ENCODE results near the gene ZFAND3. TPM values are rescaled to one million over a fixed set of nuclear protein-coding genes. Genes with fewer than 3 reads are reported as not detected.

ZFAND3 gene
- total and polyA plus RNA-seq, 10 donors, result 9.3 to 63.7 (median 49.9) TPM

- DNase-seq, result no peak
- Histone ChIP-seq H3K4me1 (peaks cover 0 to 10% (median 0%) of the 10 kb centered on the region in 6 donors), H3K36me3 (peaks cover 0 to 65% (median 5%) of the 10 kb centered on the region in 6 donors), H3K27me3 (replicated peaks in 1 of 7) (no peaks in the 10 kb centered on the region), H3K4me3 (no peak overlapping the region), H3K27ac (no peak overlapping the region), H3K9me3 (no peaks in the 10 kb centered on the region)
- intact Hi-C loops (cut with DNase I; ENCODE audit: low total_unique reads), result no loop called here
- no peak for TF ChIP-seq POLR2A (IDR thresholded peaks at IDR 0.05)
- no peak for TF ChIP-seq POLR2AphosphoS5 (IDR thresholded peaks at IDR 0.05)
- TF ChIP-seq CTCF (IDR thresholded peaks at IDR 0.05 in 8 of 11, conservative IDR thresholded peaks at IDR 0.05 in 3 of 11), result no peak
- 92 to 100% (median 97%) methylated on average over 1 of the region's 1 CpG for WGBS, 5 donors
These were observed 327.2 kb downstream of the ZFAND3 start for GRCh38 chr6:38146734-38147027.

GRCh38 chr6:38148606-38149005, 329.1 kb downstream of the ZFAND3 start:
- intact Hi-C loops (cut with DNase I; ENCODE audit: low total_unique reads), result no loop called here
- H3K27me3 ChIP-seq (replicated peaks in 1 of 7), result no peaks in the 10 kb centered on the region

GRCh38 chr6:38149531-38149930, 330.0 kb downstream of the ZFAND3 start:
- intact Hi-C loops (cut with DNase I; ENCODE audit: low total_unique reads), result no loop called here
- WGBS, 5 donors, result 87 to 100% (median 92%) methylated on average over 2 of the region's 2 CpGs
- H3K4me3 ChIP-seq, result no peak overlapping the region
- no peaks in the 10 kb centered on the region for H3K9me3 ChIP-seq
- H3K27ac ChIP-seq, result no peak overlapping the region
- H3K27me3 ChIP-seq (replicated peaks in 1 of 7), result no peaks in the 10 kb centered on the region
- peaks cover 0 to 16% (median 0%) of the 10 kb centered on the region in 6 donors for H3K4me1 ChIP-seq
- DNase-seq, result no peak
- peaks cover 0 to 79% (median 11%) of the 10 kb centered on the region in 6 donors for H3K36me3 ChIP-seq
- TF ChIP-seq CTCF (IDR thresholded peaks at IDR 0.05 in 8 of 11, conservative IDR thresholded peaks at IDR 0.05 in 3 of 11), result no peak
- no peak for TF ChIP-seq POLR2A (IDR thresholded peaks at IDR 0.05)
- no peak for TF ChIP-seq POLR2AphosphoS5 (IDR thresholded peaks at IDR 0.05)

More at GRCh38 chr6:38148606-38149005, 329.1 kb downstream of the ZFAND3 start:
- 71 to 79% (median 75%) methylated on average over 2 of the region's 2 CpGs for WGBS, 5 donors
- TF ChIP-seq POLR2AphosphoS5 (IDR thresholded peaks at IDR 0.05), result no peak
- no peak for TF ChIP-seq CTCF (IDR thresholded peaks at IDR 0.05 in 8 of 11, conservative IDR thresholded peaks at IDR 0.05 in 3 of 11)
- no peak for TF ChIP-seq POLR2A (IDR thresholded peaks at IDR 0.05)
- no peak overlapping the region for H3K27ac ChIP-seq
- no peaks in the 10 kb centered on the region for H3K9me3 ChIP-seq
- peaks cover 0 to 9% (median 0%) of the 10 kb centered on the region in 6 donors for H3K4me1 ChIP-seq
- peaks cover 0 to 70% (median 11%) of the 10 kb centered on the region in 6 donors for H3K36me3 ChIP-seq
- H3K4me3 ChIP-seq, result no peak overlapping the region
- DNase-seq, result no peak

GRCh38 chr6:38150021-38150420, 330.5 kb downstream of the ZFAND3 start:
- no peak overlapping the region for H3K27ac ChIP-seq
- TF ChIP-seq CTCF (IDR thresholded peaks at IDR 0.05 in 8 of 11, conservative IDR thresholded peaks at IDR 0.05 in 3 of 11), result no peak
- TF ChIP-seq POLR2A (IDR thresholded peaks at IDR 0.05), result no peak
- TF ChIP-seq POLR2AphosphoS5 (IDR thresholded peaks at IDR 0.05), result no peak
- H3K4me1 ChIP-seq, result peaks cover 0 to 21% (median 5%) of the 10 kb centered on the region in 6 donors
- H3K27me3 ChIP-seq (replicated peaks in 1 of 7), result no peaks in the 10 kb centered on the region
- peaks cover 0 to 79% (median 13%) of the 10 kb centered on the region in 6 donors for H3K36me3 ChIP-seq
- no peaks in the 10 kb centered on the region for H3K9me3 ChIP-seq
- 94 to 98% (median 97%) methylated on average over 3 of the region's 3 CpGs for WGBS, 5 donors
- H3K4me3 ChIP-seq, result no peak overlapping the region
- DNase-seq, result no peak
- intact Hi-C loops (cut with DNase I; ENCODE audit: low total_unique reads), result no loop called here

Data from spleen (tissue), 11 donors.